HG02678 (cell line): ENCODE measurements around the gene SYTL2.
"Not testable (repeated sequence)": the region's sequence is repeated elsewhere in the genome, so short reads cannot be mapped to it uniquely, and the experiment has no call there.

Experiments
- ATAC-seq: cut with Tn5 transposase; IDR thresholded peaks from one replicate; pipeline ENCODE4 v1.9.1; 2021; ENCODE audit warnings: mild to moderate bottlenecking, moderate library complexity; ENCODE audit not compliant: unreplicated experiment

Gene SYTL2

GRCh38 chr11:85810871-85811611 lies at the start of gene SYTL2:
Gene SYTL2 (minus strand): TSS chr11:85811141. CDS start chr11:85757725, 53,416 bp downstream.
- ATAC-seq = peak; percentile 90

- not testable (repeated sequence) for ATAC-seq
Measured at GRCh38 chr11:85859541-85859940, 48.6 kb upstream of the SYTL2 start.

GRCh38 chr11:85857098-85857497 lies 46.2 kb upstream of the SYTL2 start:
- no peak for ATAC-seq

GRCh38 chr11:85855341-85855656 lies 44.4 kb upstream of the SYTL2 start, which contains the start of gene CCDC83:
Gene CCDC83 (plus strand): TSS chr11:85855383. CDS start chr11:85865124, 9,741 bp downstream.
- ATAC-seq = no peak

GRCh38 chr11:85854557-85855340 lies 43.8 kb upstream of the SYTL2 start:
- ATAC-seq = peak; percentile 99

- ATAC-seq = no peak
Measured at GRCh38 chr11:85854212-85854556, 43.2 kb upstream of the SYTL2 start.

- ATAC-seq = not testable (repeated sequence)
Measured at GRCh38 chr11:85853541-85853940, 42.6 kb upstream of the SYTL2 start.

GRCh38 chr11:85852754-85853153 lies 41.8 kb upstream of the SYTL2 start:
- ATAC-seq = not testable (repeated sequence)

- no peak for ATAC-seq
Measured at GRCh38 chr11:85848556-85848955, 37.6 kb upstream of the SYTL2 start.

GRCh38 chr11:85848006-85848405 lies 37.1 kb upstream of the SYTL2 start:
- ATAC-seq = no peak

- no peak for ATAC-seq
Measured at GRCh38 chr11:85847436-85847835, 36.5 kb upstream of the SYTL2 start.

GRCh38 chr11:85845124-85845631 lies 34.2 kb upstream of the SYTL2 start:
- no peak for ATAC-seq

GRCh38 chr11:85844439-85845123 lies 33.6 kb upstream of the SYTL2 start:
- ATAC-seq = no peak

GRCh38 chr11:85843929-85844328 lies 33.0 kb upstream of the SYTL2 start:
- ATAC-seq = no peak

GRCh38 chr11:85840932-85841331 lies 30.0 kb upstream of the SYTL2 start:
- not testable (repeated sequence) for ATAC-seq

GRCh38 chr11:85835729-85836128 lies 24.8 kb upstream of the SYTL2 start:
- ATAC-seq = no peak

- no peak for ATAC-seq
Measured at GRCh38 chr11:85835263-85835662, 24.3 kb upstream of the SYTL2 start.

GRCh38 chr11:85831050-85831449 lies 20.1 kb upstream of the SYTL2 start:
- ATAC-seq = no peak

GRCh38 chr11:85829172-85829571 lies 18.2 kb upstream of the SYTL2 start:
- no peak for ATAC-seq

GRCh38 chr11:85828640-85828978 lies 17.7 kb upstream of the SYTL2 start:
- ATAC-seq = no peak

- ATAC-seq = no peak
Measured at GRCh38 chr11:85827748-85828639, 17.1 kb upstream of the SYTL2 start.
